ENCODE results near the gene NPAS1.
A peak's percentile ranks its signal among the peaks of the same experiment; 100 is the strongest.

Gene NPAS1

GRCh38 chr19:47021536-47022139 lies 2.0 kb downstream of the NPAS1 start:
- DNase-seq: no peak

DNA sequence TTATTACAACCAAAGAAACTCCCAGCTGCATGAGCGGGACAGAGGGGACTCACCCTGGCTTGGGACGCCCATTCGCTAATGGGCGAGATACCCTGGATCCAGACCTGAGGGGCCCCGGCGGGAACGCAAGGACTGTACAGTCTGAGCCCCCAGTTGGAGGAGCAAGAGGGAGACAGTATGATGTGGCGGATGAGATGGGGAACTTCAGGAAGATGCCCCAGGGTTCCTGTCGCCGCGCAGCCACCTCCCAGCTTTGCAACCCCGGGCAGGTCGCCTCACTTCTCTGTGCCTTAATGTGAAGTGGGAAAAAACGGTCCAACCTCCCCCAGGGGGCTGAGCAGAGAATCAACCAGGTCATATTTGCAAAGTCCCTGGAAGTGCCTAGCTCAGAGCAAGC lies 2.5 kb downstream of the NPAS1 start:
- no peak for DNase-seq

DNA sequence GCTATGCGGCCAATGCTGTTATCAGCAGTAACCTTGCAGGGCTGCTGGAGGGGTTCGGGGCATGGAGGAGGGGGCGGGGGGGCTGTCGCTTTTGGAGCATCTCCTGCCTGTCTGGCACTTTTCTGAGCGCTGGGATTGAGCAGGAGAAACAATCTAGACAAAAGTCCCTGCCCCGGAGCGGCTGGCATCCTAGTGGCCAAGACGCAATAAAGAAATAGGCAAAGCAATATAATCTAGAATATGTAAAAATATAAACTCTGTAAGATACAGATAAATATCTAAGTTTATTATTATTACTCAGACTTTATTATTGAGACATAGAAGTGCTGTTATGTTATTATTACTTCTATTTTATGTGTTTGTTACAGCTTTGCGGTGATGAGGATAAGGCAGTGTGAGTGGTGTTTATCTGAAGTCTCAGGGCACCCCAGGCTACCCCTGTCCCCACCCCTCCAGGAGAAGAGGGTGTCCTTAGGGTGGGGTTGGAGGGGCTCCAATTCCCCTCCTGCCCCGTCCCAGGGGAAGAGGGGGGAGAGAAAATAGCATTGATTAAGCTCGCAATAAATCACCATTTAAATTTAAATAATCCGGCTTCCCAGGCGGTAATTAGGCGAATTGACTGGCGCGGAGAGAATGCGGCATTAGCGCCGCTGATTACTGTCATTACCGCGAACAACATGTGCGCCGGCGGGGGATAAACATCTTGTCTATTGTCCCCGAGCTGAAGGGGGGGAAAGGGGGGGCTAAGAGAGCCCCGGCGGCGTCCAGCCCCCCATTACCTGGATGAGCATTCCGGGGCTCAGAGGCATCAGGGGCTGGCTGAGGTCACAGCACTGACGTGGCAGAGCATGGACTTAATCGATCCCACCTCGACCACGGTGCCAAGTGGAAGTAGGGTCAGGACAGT lies 3.2 kb downstream of the NPAS1 start:
- no peak for DNase-seq

DNA sequence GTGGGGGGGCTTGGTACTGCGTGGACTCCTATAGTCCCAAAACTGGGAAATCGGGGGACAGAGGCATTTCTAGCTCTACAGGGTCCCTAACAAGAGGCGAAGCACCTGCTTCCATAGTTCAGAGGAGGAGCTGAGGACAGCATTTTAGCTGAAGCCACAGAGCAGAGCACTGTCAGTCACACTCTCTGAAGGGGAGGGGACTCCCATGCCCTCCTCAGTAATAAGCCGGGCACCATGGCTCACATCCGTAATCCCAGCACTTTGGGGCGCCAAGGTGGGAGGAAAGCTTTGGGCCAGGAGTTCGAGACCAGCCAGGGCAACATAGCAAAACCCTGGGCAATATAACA lies 3.8 kb downstream of the NPAS1 start:
- no peak for DNase-seq

GRCh38 chr19:47024502-47024901 lies 4.9 kb downstream of the NPAS1 start:
- no peak for DNase-seq

DNA sequence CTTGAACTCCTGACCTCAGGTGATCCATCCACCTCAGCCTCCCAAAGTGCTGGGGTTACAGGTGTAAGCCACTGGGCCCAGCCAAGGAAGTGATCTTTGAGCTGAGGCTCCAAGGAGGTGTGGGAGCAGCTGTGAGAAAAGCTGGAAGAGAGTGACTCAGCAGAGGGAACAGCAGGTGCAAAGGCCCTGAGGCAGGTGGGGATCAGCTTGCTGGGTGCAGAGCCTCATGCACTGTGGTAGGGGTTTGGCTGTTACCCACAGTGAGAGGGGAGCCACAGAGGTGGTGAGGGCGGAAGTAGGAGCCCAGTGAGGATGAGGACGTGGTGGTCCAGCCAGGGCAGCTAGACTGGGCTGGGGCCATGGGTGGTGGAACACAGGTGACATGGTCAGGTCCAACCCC lies 6.5 kb downstream of the NPAS1 start:
- DNase-seq: no peak

GRCh38 chr19:47026889-47027288 lies 7.3 kb downstream of the NPAS1 start:
- no peak for DNase-seq

DNA sequence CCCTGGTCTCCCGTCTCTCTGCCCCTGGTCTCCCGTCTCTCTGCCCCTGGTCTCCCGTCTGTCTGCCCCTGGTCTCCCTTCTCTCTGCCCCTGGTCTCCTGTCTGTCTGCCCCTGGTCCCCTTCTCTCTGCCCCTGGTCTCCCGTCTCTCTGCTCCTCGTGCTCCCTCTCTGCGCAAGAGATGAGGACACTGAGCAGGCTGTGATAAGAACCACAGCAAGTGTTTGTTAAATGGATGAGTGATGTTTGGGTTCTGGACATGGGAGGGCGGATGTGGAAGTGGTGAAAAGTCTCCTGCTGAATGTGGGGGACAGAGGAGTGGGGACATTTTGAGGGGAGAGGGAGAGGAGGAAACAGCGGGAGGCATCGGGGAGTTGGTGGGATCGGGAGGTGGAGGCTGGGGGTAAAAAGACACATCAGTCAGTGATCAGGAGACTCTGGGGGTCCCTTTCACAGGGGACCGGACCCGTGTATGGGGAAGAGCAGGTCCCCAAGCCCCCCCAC lies 8.0 kb downstream of the NPAS1 start:
- no peak for DNase-seq

DNA sequence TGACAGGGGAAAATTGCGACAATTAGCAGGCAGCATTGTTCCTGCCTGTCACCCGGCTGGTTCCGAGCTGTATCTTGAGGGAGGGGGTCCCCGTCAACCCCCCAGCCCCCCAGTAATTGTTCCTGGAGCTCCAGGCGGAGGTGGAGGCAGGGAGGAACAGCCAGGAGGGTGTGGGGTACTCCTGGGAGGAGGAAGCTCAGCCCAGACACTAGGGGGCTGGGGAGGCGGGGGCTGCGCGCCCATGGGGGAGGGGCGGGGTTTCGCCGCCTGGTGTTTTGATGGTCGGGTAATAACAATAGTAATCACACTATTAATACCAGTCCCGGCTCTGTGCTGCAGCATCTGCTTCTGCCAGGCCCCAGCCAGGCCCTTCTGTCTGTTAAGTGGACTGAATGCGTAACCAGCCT lies 8.6 kb downstream of the NPAS1 start:
- DNase-seq: no peak

DNA sequence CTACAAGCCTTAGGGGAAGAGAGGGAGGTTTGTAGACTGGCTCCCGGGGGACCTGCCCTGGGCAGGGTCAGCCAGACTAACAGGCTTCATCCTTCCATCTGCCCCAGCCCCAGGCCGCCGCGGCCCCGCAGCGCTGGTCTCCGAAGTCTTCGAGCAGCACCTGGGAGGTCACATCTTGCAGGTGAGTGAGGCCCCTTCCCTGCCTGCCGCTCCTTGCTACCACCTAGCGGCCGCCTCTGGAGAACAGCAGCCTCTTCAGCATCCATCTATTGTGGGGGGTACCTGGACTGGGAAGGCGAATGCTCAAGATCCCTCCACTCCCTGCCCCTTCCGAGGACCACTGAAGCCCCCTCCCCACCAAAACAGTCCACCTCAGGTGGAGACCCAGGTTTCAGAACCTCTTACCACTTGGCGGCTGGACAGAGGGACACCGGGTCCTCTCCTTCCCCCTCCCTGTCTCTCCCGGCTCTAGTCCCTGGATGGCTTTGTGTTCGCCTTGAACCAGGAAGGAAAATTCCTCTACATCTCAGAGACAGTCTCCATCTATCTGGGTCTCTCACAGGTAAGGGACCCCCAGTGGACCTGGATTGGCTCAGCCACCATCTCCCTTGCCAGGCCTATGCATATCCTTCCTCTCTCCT lies 12.7 kb downstream of the NPAS1 start:
- peak; percentile 65 for DNase-seq

DNA sequence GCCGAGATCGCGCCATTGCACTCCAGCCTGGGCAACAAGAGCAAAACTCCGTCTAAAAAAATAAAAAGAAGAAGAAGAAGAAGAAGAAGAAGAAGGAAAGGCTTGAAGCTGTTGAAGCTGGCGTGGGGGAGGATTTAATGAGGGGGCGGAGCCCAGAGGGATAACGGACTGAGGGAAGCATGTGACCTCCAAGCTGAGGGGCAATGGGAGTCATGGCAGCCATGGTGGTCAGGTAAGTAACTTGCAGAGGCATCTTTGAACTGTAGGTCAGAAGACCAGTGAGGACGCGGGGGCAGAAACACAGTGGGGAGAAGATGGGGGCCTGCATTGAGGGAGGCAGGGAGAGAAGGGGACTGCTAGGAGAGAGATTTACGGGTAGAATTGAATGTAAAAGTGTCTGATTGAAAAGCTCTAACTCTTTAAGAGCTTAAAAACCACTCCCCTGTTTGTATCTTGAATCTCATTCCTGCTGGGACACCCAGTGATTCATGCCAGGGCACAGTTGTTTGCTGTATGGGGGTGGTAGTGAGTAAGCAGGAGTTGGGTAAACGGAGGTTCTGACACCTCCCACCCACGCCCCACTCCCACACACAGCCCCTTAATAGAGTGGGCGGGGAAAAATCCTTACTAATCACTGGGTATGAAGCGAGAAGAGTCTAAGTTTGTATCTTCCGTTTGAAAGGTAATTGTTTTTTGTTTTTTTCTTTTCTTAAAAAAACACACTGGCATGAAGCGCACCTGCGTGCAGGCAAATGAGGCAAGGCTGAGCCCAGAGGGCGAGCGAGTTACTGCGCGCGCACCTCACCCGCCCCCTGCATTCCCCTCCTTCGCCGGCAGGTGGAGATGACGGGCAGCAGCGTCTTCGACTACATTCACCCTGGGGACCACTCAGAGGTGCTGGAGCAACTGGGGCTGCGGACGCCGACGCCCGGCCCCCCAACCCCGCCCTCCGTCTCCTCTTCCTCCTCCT lies 15.8 kb downstream of the NPAS1 start:
- DNase-seq: peak; percentile 96

GRCh38 chr19:47036097-47036651 lies 16.5 kb downstream of the NPAS1 start:
- no peak for DNase-seq

DNA sequence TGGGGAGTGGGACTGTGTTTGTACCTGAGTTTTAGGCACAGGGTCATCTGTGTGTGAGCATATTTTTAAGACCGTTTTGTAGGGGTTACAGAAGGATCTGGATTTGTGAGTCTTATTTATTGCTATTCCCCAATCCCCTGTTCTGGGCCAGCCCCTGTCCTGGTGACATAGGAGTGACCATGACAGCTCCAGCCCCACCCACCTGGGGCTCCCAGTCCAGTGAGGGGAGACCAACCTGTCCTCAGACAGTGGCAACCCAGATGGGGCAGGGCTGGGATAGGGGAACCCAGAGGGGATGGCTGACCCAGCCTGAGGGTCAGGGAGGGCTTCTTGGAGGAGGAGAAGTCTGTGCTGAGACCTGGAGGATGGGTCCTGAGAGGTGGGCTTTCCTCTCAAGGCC lies 18.1 kb downstream of the NPAS1 start:
- DNase-seq: no peak

GRCh38 chr19:47039239-47039874 lies 19.7 kb downstream of the NPAS1 start:
- DNase-seq: no peak

GRCh38 chr19:47040869-47041268 lies 21.2 kb downstream of the NPAS1 start:
- no peak for DNase-seq

DNA sequence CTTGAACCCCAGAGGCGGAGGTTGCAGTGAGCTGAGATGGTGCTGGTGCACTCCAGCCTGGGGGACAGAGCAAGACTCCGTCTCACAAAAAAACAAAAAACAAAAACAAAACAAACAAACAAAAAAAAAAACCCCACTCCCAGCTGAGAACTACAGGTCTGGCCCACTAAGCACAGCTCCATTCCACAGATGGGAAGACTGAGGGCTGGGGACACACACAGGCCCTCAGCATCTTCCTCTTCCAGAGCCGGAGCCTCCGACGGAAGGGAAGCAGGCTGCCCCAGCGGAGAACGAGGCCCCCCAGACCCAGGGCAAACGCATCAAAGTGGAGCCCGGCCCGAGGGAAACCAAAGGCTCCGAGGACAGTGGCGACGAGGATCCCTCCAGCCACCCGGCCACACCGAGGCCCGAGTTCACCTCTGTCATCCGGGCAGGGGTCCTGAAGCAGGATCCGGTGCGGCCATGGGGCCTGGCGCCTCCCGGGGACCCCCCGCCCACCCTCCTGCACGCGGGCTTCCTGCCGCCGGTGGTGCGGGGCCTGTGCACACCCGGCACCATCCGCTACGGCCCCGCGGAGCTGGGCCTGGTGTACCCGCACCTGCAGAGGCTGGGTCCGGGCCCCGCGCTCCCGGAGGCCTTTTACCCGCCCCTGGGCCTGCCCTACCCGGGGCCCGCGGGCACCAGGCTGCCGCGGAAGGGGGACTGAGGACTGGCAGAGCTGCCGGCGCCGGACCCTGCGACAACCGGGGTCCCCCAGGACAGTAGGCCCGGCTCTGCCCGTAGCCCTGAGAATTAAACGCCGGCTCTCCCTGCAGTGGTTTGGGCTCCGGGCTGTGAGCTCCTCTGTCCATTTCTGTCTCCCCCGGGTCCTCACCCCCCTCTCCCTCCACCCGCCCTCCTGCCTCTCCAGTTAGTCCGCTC lies 25.6 kb downstream of the NPAS1 start:
- DNase-seq: no peak

- no peak for DNase-seq
These were observed 26.3 kb downstream of the NPAS1 start for GRCh38 chr19:47045867-47046470.

DNA sequence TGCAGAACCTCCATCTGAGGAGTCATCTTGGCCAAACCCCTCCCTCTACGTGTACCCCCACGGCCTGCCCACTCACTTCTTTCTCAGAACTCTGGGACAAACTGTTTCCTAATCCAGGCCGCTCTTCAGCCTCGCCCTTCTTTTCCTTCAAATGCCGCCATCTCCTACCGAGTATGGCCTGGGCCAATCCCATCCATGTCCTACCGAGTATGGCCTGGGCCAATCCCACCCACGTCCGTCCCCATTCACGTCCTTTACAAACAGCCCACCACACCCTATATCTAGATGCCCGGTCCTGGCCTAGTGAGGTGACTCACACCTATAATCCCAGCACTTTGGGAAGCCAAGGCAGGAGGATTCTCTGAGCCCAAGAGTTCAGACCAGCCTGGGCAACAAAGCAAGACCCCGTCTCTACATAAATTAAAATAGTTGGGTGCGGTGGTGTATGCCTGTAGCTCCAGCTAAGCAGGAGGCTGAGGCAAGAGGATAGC lies 27.7 kb downstream of the NPAS1 start:
- DNase-seq: no peak

DNA sequence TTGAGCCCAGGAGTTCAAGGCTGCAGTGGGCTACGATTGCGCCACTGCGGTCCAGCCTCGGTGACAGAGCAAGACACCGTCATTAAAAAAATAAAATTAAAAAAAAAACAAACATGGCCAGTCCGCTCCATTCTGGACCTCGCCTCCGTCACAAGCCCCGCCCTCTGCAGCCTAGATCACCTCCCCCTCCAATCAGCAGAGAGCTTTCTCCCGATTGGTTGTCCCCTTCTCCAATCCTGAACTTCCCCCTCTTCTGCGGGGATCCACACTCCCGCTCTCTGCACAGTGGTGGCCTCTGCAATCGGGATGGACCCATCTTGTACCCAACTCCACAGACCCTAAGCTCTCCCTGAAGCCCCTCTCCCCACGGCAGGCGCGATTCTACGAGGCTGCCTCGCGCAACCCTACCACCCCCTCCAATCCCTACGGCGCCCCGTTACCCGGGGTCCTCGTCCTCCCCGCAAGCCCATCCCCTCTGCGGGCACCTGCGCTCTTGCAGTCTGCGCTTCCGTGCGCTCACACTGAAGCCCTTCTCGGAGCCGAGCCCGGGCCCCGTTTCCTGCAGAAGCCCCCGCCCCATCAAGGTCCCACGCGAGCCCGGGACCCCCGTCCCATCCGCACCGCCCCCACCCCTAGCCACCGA lies 28.2 kb downstream of the NPAS1 start:
- peak; percentile 50 for DNase-seq

- no peak for DNase-seq
These were observed 29.7 kb downstream of the NPAS1 start for GRCh38 chr19:47049307-47049700.

Measured in activated gamma-delta T cell treated with Interleukin-2 at 50 U/mL for 16 hours (primary cell).